GM20000 (cell line): ENCODE results near the gene KCNK5.

ENCODE experiments used
- DNase-seq: peaks from one replicate; pipeline ENCODE4 v3.0.0; 2012; ENCODE audit warnings: low spot score
- TF ChIP-seq, protein P1 (sequence below): IDR thresholded peaks from 2 replicates; pipeline ENCODE4 v1.5.1; 2012; ENCODE audit warnings: mild to moderate bottlenecking, control low read depth; ENCODE audit errors: extremely low read depth, missing control alignments

The KCNK5 gene

DNA sequence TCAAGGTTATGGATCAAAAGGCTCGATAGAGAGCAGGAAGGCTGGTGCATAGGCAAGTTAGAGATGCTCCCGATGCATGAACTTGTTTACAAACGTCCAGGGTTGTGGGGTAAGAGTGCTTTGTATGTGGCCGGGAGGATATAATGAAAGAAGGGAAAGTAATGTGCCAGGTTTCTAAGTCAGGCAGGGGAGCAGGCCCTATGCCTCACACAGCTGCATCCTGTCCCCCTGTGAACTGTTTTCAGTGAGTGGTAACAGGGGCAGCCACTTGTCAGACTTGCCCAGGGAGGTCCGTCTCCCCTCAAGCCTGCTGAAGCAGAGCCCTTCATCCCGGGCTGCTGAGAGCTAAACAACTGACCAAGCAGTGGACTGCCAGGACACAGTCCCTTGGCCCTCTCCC, 19.4 kb downstream of the KCNK5 start:
- TF ChIP-seq, protein P1, sequence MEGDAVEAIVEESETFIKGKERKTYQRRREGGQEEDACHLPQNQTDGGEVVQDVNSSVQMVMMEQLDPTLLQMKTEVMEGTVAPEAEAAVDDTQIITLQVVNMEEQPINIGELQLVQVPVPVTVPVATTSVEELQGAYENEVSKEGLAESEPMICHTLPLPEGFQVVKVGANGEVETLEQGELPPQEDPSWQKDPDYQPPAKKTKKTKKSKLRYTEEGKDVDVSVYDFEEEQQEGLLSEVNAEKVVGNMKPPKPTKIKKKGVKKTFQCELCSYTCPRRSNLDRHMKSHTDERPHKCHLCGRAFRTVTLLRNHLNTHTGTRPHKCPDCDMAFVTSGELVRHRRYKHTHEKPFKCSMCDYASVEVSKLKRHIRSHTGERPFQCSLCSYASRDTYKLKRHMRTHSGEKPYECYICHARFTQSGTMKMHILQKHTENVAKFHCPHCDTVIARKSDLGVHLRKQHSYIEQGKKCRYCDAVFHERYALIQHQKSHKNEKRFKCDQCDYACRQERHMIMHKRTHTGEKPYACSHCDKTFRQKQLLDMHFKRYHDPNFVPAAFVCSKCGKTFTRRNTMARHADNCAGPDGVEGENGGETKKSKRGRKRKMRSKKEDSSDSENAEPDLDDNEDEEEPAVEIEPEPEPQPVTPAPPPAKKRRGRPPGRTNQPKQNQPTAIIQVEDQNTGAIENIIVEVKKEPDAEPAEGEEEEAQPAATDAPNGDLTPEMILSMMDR: no peak
- DNase-seq: no peak

DNA sequence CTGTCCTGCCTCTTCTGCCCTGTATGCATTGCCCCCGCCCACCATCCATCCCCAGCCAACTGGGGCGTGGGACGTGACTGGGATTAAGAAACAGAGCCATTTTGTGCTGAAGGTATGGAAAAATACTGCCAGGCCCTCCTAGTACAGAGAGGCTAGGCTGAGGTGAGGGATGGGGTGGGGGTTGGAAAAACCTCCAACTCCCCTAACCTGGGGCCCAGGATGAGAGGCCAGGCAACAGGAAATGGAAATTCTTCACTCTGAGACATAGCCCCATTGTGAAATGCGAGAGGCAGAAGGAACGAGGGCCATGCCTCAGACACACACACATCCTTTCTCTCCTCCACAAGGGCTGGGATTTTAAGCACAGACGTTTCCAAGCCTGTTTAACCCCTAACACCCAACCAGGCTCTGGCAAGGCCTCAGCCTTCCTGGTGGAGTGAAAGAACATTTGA, 19.9 kb downstream of the KCNK5 start:
- TF ChIP-seq, protein P1: no peak
- no peak for DNase-seq

DNA sequence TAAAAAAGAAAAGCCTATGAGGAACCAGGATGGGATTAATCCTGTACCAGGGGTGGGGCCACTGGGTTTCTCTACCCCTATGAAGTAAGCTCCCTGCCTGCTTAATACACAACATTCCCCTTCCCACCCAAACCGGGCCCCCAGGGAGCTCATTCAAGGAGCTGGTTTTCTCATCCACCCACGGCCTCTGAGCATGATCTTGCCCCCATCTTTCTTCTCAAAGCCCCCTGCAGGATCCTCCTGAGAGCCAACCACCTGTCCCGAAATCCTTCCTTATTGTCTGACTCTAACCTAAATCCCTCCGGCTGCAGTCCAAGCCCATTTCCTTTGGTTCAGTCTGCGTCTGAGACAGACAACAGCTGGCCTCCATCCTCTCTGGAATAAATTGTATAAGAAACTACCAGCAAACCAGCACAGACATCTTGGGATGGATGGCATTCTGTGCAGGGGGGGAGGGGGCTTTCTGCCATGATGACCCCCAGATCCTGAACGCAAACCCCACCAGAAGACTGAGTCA, 21.0 kb downstream of the KCNK5 start:
- TF ChIP-seq, protein P1: no peak
- DNase-seq: no peak

DNA sequence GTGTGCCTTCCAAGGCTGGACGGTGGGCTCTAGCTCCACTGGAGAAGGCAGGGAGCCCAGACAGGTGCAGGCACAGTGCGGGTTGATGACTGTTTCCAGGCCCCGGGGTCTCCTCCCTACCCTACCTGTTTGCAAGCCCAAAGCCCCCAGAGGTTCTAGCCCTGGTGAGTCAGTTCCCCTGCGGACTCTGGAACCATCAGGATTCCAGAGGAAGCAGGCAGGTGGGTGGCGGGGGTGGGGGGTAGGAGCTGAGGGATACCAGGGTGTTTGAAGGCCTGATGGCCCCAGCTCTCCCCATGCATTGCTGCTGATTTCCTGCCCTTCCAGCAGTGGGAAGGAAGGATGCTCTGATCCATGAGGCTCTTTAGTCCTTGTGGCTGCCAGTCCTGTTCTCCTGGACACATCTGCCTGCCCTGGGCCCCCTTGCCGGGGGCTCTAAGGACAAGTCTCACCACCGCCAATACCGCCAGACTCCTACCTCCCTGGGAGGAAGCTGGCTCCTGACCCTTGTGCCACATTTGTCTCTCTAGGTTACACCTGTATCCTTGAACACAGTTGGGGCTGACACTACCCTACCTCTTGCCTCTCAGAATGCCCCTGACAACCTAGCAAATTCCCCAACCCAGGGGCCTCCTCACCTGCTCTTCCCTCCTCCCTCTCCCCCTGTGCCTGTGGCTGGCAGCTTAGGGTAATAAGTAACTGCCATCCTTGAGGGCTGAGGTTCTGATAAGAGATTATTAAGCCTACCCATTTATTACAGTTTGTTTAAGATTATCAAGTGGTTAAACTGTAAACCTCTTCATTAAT, 21.7 kb downstream of the KCNK5 start:
- DNase-seq: no peak
- TF ChIP-seq, protein P1: no peak

DNA sequence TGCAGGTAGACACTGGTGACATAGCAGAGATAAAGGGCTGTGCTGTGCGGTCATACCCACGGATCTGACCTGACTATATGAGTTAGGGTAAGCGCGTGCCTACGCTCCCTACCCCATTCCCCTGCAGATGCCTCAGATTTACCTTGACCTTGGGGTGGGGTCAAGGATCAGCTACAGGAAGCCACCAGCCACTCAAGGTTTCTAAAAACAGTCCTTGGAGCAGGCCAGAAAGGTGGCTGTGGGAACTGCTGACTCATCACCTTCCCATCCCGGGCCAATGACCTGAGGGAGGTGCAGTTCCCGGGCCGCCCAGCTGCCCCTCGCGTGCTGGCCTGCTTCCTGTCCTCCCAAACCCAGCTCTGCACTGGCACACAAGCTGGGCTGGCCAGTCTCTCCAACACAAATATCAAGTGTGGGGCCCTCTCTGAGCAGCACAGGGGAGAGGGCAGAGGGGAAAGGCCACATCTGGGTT, 23.0 kb downstream of the KCNK5 start:
- no peak for DNase-seq
- TF ChIP-seq, protein P1: no peak

DNA sequence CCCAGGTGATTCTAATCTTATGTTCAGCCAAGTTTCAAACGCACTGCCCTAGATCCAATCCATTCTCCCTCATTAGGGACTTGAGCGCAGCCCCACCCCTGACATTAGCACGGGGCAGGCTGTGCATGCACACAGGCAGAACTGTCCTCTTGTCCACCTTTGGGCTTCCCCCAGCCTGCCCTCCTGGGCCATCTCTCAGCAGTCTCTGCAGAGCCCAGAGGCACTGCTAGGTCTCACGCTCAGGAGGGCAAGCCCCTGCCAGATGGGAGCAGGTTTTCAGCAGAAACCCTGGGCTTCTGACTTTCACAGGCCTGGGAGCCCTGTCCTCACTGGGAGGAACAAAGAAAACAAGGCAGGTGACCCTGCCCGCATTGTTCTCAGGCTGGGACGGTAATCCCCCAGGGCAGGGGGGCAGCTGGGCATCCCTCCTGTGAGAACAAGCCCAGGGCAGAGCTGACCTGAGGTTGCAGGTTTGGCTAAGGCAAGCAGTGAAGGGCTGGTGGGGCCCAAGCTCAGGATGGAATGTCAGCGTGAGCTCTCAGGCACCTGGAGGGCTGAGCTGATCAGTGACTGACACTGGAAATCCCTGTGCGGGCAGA, 24.5 kb downstream of the KCNK5 start:
- DNase-seq: no peak
- TF ChIP-seq, protein P1: no peak

DNA sequence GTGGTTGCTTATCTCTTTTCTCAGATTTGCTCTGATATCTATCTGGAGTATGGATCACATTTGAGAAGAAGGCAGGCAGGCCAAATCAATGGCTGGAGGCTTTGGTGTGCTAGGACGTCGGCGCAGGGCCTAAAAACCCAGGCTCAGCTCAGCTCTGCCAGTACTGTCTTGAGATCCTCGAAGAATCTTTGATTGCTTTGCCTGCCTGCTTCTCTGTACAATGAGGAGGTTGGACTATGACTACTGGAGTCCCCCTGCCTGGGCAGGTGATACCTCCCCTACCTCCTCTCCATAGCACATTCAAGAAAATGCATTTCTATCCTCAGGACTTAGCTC, 25.1 kb downstream of the KCNK5 start:
- TF ChIP-seq, protein P1: no peak
- DNase-seq: no peak
